PC-3 (cell line): ENCODE data around the gene MPV17.

Experiments
- EZH2 ChIP-seq: fragments of 300-600 bp; sonication (generic); IDR thresholded peaks from one replicate; pipeline ENCODE4 v1.6.1; 2017; ENCODE audit warnings: antibody characterized with exemption, mild to moderate bottlenecking, low read length; ENCODE audit not compliant: unreplicated experiment
- EZH2phosphoT487 ChIP-seq: fragments of 300-600 bp; sonication (generic); IDR thresholded peaks from 2 replicates; pipeline ENCODE4 v1.6.1; 2018; ENCODE audit warnings: mild to moderate bottlenecking, antibody characterized with exemption, low read length, borderline replicate concordance
- TF ChIP-seq, protein P1 (sequence below): fragments of 300-600 bp; sonication (generic); conservative IDR thresholded peaks from 2 replicates; pipeline ENCODE4 v1.5.1; 2017; ENCODE audit warnings: antibody characterized with exemption, low read depth, mild to moderate bottlenecking, low read length

DNA sequence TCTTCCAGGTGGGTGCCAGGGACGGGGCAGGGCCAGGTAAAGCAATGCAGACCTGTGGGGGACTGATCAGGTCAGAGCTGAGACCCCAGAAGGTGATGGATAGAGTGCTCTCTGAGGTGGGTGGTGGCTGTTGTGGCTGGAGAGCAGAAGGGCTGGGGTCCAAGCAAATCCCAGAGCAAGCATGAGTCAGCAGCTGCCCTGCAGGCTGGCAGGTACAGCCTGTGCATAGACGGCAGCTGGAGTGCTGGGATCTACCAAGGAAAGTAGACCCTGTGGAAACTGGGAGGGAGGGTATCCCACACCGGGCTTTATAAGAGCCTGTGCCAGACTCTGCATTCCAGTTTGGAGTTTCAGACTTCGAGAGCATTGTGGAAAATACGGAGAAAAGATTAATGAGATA, 40.0 kb downstream of the MPV17 start:
- TF ChIP-seq, protein P1, sequence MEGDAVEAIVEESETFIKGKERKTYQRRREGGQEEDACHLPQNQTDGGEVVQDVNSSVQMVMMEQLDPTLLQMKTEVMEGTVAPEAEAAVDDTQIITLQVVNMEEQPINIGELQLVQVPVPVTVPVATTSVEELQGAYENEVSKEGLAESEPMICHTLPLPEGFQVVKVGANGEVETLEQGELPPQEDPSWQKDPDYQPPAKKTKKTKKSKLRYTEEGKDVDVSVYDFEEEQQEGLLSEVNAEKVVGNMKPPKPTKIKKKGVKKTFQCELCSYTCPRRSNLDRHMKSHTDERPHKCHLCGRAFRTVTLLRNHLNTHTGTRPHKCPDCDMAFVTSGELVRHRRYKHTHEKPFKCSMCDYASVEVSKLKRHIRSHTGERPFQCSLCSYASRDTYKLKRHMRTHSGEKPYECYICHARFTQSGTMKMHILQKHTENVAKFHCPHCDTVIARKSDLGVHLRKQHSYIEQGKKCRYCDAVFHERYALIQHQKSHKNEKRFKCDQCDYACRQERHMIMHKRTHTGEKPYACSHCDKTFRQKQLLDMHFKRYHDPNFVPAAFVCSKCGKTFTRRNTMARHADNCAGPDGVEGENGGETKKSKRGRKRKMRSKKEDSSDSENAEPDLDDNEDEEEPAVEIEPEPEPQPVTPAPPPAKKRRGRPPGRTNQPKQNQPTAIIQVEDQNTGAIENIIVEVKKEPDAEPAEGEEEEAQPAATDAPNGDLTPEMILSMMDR = no peak
- TF ChIP-seq EZH2phosphoT487 (no peak), EZH2 (no peak)
